GM12878 (cell line): Measurements from ENCODE around the gene CCDC107.

ENCODE experiments used
- JUND ChIP-seq: IDR thresholded peaks from 2 replicates; pipeline ENCODE4 v1.6.1; 2012; ENCODE audit warnings: low read depth, mild to moderate bottlenecking, low read length, improper control_type of control experiment, moderate library complexity
- RAD21 ChIP-seq: IDR thresholded peaks from 2 replicates; pipeline ENCODE4 v1.6.1; 2011; ENCODE audit warnings: mild to moderate bottlenecking, low read depth, low read length, moderate library complexity; ENCODE audit not compliant: insufficient read depth
- SIN3A ChIP-seq: IDR thresholded peaks from 2 replicates; pipeline ENCODE4 v1.6.1; 2012; ENCODE audit warnings: low read depth, low read length, improper control_type of control experiment
- SP1 ChIP-seq: IDR thresholded peaks from one replicate; pipeline ENCODE4 v1.6.1; 2011; ENCODE audit warnings: low read depth, low read length
- TF ChIP-seq, protein P1 (sequence below): fragments of 450-650 bp; IDR thresholded peaks from 2 replicates; pipeline ENCODE4 v1.6.1; 2014; ENCODE audit warnings: mild to moderate bottlenecking
- TF ChIP-seq, protein P2 (sequence below), 3 experiments: IDR thresholded peaks in 2 of 3; conservative IDR thresholded peaks in 1 of 3; 2 replicates each; pipeline ENCODE4 v1.5.1; 2011; ENCODE audit warnings: low read depth in 3 of 3, low read length in 3 of 3, mild to moderate bottlenecking in 3 of 3, control low read depth in 2 of 3, moderate library complexity in 2 of 3, inconsistent platforms in 1 of 3, mixed read lengths in 1 of 3; ENCODE audit not compliant: control insufficient read depth in 2 of 3, insufficient read depth in 1 of 3; ENCODE audit errors: extremely low read depth in 1 of 3

DNA sequence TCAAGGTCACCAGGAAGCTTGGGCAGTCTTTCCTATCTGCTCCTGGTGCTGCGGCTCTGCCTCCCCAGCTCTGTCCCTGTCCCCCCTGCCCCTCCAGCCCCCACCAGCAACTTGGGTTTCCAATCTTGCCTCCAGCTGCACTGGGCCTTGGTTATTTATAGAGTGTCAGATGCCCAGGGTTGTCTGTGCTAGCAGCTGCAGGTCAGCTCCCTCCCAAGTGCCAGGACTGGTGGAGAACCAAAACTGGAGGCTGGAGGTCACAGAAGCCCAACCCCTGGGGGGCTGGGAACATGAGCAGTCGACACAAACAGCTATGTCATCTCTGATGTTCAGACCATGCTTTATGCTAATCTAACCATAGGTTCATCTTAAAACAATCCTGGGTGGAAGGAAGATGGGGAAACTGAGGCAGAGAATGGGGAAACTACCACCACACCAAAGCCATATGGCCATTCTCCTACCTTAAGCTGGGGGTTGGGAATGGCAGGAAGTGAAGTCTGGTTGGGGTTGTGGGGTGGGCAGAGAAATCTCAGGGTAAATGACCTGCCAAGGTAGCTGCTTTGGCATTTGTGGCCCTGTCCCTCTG is 30.0 kb downstream of the CCDC107 start:
- no peak for TF ChIP-seq JUND
- TF ChIP-seq, protein P1, sequence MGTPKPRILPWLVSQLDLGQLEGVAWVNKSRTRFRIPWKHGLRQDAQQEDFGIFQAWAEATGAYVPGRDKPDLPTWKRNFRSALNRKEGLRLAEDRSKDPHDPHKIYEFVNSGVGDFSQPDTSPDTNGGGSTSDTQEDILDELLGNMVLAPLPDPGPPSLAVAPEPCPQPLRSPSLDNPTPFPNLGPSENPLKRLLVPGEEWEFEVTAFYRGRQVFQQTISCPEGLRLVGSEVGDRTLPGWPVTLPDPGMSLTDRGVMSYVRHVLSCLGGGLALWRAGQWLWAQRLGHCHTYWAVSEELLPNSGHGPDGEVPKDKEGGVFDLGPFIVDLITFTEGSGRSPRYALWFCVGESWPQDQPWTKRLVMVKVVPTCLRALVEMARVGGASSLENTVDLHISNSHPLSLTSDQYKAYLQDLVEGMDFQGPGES = no peak
- TF ChIP-seq, protein P2, sequence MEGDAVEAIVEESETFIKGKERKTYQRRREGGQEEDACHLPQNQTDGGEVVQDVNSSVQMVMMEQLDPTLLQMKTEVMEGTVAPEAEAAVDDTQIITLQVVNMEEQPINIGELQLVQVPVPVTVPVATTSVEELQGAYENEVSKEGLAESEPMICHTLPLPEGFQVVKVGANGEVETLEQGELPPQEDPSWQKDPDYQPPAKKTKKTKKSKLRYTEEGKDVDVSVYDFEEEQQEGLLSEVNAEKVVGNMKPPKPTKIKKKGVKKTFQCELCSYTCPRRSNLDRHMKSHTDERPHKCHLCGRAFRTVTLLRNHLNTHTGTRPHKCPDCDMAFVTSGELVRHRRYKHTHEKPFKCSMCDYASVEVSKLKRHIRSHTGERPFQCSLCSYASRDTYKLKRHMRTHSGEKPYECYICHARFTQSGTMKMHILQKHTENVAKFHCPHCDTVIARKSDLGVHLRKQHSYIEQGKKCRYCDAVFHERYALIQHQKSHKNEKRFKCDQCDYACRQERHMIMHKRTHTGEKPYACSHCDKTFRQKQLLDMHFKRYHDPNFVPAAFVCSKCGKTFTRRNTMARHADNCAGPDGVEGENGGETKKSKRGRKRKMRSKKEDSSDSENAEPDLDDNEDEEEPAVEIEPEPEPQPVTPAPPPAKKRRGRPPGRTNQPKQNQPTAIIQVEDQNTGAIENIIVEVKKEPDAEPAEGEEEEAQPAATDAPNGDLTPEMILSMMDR (IDR thresholded peaks at IDR 0.05 in 2 of 3, conservative IDR thresholded peaks at IDR 0.05 in 1 of 3; ENCODE audit: control insufficient read depth in 2 of 3, extremely low read depth in 1 of 3, insufficient read depth in 1 of 3, low read depth in 3 of 3, low read length in 3 of 3) = no peak
- TF ChIP-seq SP1 = no peak
- no peak for TF ChIP-seq RAD21
- TF ChIP-seq SIN3A = no peak
